GM12873 (cell line): ENCODE measurements around the gene BGLAP.

Experiments
- TF ChIP-seq, protein P1 (sequence below): IDR thresholded peaks from 2 replicates; pipeline ENCODE4 v1.5.1; 2012; ENCODE audit warnings: low read depth, mild to moderate bottlenecking, moderate library complexity, low read length, control low read depth; ENCODE audit not compliant: insufficient read depth; ENCODE audit errors: missing control alignments

Gene BGLAP

DNA sequence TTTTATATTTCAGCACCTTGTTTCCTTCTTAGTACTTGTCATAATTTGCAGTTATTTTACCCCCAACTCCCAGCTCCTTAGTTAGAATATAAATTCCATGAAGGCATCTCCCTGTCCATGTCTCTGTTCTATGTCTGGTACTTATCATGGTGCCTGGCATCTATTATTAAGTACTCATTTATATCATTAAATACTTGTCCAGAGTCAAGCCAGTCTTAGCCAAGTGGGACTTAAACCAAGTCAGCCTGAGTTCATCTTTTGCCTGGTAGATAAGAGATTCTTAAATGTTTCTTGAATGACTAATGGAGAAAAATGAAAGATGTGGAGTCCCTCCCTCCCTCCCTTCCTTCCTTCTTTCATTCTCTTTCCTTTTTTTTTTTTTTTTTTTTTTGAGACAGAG lies 38.7 kb upstream of the BGLAP start:
- TF ChIP-seq, protein P1, sequence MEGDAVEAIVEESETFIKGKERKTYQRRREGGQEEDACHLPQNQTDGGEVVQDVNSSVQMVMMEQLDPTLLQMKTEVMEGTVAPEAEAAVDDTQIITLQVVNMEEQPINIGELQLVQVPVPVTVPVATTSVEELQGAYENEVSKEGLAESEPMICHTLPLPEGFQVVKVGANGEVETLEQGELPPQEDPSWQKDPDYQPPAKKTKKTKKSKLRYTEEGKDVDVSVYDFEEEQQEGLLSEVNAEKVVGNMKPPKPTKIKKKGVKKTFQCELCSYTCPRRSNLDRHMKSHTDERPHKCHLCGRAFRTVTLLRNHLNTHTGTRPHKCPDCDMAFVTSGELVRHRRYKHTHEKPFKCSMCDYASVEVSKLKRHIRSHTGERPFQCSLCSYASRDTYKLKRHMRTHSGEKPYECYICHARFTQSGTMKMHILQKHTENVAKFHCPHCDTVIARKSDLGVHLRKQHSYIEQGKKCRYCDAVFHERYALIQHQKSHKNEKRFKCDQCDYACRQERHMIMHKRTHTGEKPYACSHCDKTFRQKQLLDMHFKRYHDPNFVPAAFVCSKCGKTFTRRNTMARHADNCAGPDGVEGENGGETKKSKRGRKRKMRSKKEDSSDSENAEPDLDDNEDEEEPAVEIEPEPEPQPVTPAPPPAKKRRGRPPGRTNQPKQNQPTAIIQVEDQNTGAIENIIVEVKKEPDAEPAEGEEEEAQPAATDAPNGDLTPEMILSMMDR: no peak

DNA sequence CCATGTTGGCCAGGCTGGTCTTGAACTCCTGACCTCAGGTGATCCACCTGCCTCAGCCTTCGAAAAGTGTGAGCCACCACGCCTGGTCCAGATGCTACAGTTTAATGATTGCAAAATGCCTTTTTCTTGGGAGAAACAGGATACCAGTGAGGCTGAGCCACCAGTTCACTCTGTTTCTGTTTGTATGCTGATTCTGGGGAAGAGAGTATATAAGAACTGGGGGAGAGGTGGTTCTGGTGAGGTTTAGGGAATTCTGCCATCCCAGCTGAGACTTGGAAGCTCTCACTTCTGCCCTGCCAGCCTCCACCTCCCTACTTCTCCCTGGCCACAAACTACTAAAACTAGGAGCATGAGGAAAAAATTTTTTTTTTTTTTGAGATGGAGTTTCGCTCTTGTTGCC lies 37.3 kb upstream of the BGLAP start:
- TF ChIP-seq, protein P1: no peak

DNA sequence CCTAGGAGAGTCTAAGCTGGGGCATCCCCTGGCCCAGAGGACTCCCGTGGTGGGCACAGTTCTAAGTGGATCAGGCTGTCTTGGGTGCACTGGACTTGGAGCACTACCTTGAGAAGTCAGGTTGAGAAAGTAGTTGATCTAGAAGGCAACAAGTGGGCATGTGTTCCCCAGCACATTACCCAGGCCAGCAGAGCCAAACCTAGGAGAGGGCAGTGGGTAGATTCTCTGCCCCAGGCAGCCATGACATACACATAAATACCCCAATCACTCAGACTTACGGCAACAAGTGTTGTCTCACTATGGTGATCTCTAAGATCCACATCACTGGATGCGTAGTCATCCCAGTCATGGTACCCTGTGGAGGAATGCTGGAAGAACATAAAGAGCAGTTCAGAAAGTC lies 30.7 kb upstream of the BGLAP start:
- TF ChIP-seq, protein P1: no peak

DNA sequence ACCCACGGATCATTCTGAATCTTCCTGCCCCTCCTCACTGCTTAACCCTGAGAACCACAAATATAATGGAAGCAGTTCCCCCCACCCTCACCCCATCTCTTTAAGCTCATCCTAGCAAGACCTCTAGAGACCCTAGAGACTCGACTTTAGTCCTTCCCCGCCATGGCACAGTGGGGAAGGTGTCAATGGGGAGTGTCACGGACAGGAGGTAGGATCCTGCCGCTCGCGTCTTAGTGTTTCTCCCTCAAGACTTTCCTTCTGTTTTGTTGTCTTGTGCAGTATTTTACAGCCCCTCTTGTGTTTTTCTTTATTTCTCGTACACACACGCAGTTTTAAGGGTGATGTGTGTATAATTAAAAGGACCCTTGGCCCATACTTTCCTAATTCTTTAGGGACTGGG lies 29.9 kb upstream of the BGLAP start:
- TF ChIP-seq, protein P1: no peak

DNA sequence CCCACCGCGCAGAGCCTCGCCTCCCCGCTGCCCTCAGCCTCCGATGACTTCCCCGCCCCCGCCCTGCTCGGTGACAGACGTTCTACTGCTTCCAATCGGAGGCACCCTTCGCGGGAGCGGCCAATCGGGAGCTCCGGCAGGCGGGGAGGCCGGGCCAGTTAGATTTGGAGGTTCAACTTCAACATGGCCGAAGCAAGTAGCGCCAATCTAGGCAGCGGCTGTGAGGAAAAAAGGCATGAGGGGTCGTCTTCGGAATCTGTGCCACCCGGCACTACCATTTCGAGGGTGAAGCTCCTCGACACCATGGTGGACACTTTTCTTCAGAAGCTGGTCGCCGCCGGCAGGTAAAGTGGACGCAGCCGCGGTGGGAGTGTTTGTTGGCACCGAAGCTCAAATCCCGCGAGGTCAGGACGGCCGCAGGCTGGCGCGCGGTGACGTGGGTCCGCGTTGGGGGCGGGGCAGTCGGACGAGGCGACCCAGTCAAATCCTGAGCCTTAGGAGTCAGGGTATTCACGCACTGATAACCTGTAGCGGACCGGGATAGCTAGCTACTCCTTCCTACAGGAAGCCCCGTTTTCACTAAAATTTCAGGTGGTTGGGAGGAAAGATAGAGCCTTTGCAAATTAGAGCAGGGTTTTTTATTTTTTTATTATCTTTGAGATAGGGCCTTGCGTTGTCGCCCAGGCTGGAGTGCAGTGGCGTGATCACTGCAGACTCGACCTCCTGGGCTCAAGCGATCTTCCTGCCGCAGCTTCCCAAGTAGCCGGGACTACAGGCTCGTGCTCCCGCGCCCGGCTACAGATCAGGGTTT lies 28.9 kb upstream of the BGLAP start, which contains the start of gene PMF1:
Gene PMF1, plus strand, starts transcription at position 175 of the 811 bp plus-strand sequence. Its CDS starts 9 bp downstream, at position 184.
- TF ChIP-seq, protein P1: no peak

DNA sequence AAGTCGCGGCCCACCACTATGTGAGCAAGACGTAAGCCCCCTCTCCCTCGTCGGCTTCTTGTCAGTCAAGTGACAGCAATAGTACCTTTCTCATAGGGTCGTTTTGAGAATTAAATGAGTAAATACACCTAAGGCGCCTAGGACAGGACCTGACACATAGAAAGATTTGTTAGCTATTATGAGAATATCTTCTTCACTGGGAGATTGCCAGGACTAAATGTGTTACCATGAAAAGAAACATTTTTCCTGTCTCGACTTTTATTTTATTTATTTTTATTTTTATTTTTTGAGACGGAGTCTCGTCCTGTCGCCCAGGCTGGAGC lies 28.4 kb upstream of the BGLAP start:
- TF ChIP-seq, protein P1: no peak

DNA sequence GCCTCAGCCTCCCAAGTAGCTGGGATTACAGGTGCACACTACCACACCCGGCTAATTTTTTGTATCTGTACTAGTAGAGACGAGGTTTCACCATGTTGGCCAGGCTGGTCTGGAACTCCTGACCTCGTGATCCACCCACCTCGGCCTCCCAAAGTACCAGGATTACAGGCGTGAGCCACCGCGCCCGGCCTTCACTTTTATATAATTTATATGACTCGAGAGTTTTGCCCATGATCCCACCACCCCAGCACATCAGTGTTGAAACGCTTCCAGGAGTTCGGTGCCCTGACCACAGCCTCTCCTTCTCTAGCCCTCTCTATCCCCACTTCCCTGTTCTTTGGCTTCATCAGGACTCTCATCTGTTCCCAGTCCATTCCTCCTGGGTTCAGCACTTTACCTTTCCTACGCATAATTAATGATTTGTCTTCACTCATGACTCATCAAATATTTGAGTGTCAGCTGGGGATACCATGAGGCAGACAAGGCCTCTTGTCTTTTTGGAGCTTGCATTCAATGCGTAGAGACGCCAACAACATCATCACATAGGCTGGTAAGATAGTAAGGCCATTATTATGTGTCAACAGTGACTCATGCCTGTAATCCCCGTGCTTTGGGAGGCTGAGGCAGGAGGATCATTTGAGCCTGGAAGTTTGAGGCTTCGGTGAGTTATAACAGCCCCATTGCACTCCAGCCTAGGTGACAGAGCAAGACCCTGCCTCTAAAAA lies 27.8 kb upstream of the BGLAP start:
- TF ChIP-seq, protein P1: no peak
